AG04449 (cell line): Measurements from ENCODE around the gene AMPH.

Source experiments
- CTCF ChIA-PET: fragments of 350-600 bp; formaldehyde crosslinking; extraction: SDS; loops from one replicate; lab custom pipeline; 2021; ENCODE audit warnings: antibody characterized with exemption; lab: Yijun Ruan, JAX
- POLR2A ChIA-PET: fragments of 400-600, 350-600 bp; formaldehyde crosslinking; extraction: SDS; loops from one replicate; lab custom pipeline; 2020; ENCODE audit warnings: antibody characterized with exemption, inconsistent platforms; lab: Yijun Ruan, JAX
- DNase-seq: peaks from one replicate; pipeline ENCODE4 v3.0.0-alpha.2; 2010; ENCODE audit warnings: low read depth, low spot score
- H3K4me3 ChIP-seq: 2 replicates; pipeline ENCODE4 v1.5.1; 2011; ENCODE audit warnings: low read depth, mild to moderate bottlenecking, control low read depth, low read length
- TF ChIP-seq, protein P1 (sequence below): IDR thresholded peaks from one replicate; pipeline ENCODE4 v1.5.1; 2011; ENCODE audit warnings: mild to moderate bottlenecking, moderate library complexity, low read length, control low read depth, inconsistent platforms; ENCODE audit not compliant: insufficient read depth; ENCODE audit errors: missing control alignments

The AMPH gene

DNA sequence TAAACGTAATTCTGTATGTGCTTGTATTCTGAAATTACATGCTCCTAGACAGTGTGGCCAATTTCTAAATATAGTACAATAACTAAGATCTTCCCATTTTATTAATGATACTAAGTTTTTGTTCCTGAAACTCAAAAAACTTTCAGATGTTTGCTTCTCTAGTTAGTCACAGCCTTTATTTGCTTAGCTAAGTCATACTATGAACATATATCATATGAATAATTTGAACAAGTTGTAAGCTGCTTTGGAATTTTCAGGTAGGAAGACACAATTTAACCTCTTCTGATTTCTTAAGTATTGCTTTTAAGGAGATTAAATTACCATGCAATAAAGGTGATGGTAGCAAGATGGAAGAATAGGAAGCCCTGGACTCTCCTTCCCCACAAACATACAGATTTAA, 148.7 kb downstream of the AMPH start:
- H3K4me3 ChIP-seq: no peak overlapping the region
- CTCF ChIA-PET: interaction anchor here (0.9 kb wide), 1 partner anchor 112 kb away, joined by 3 read pairs; no protein-coding TSS in a partner anchor
- POLR2A ChIA-PET: no interaction called here

DNA sequence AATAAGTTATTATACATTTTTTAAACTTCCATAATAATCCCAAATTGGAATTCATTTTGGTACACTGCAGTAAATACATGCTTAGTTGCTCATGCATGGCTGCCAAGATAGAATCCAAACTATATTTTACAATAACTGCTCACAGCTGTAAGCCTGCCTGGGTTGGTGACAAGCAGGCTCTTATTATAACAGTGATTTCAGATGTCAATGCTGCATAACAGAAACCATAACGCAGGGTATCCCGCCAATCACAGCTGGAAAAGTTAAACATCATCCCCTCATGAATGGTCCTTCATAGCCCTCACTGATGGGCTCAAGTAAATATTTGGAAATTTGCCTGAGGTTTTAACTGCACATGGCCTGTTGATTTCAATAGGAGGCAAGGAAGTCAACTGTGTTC, 149.8 kb downstream of the AMPH start:
- no peak for DNase-seq
- ChIA-PET CTCF (no interaction called here), POLR2A (no interaction called here)

More for the DNA sequence above, 148.7 kb downstream of the AMPH start:
- DNase-seq: no peak
- TF ChIP-seq, protein P1, sequence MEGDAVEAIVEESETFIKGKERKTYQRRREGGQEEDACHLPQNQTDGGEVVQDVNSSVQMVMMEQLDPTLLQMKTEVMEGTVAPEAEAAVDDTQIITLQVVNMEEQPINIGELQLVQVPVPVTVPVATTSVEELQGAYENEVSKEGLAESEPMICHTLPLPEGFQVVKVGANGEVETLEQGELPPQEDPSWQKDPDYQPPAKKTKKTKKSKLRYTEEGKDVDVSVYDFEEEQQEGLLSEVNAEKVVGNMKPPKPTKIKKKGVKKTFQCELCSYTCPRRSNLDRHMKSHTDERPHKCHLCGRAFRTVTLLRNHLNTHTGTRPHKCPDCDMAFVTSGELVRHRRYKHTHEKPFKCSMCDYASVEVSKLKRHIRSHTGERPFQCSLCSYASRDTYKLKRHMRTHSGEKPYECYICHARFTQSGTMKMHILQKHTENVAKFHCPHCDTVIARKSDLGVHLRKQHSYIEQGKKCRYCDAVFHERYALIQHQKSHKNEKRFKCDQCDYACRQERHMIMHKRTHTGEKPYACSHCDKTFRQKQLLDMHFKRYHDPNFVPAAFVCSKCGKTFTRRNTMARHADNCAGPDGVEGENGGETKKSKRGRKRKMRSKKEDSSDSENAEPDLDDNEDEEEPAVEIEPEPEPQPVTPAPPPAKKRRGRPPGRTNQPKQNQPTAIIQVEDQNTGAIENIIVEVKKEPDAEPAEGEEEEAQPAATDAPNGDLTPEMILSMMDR: no peak

DNA sequence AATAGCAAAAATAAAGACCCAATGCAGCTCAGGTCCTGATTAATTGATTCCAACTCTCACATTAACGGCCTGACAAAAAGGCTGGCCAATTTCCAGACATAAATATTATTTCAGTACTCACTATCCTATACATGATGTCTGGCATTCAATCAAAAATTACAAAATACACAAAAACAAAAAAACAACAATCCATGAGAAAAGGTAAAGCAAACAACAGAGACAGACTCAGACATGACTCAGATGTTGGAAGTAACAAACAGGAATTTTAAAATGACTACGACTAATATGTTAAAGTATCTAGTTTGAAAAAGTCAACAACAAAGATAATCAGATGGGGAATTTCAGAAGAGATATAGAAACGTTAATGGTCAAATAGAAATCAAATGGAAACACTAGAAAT, 152.8 kb downstream of the AMPH start:
- CTCF ChIA-PET: no interaction called here
- TF ChIP-seq, protein P1: no peak
- H3K4me3 ChIP-seq: no peak overlapping the region
- no peak for DNase-seq
- POLR2A ChIA-PET: no interaction called here

More for the DNA sequence above, 149.8 kb downstream of the AMPH start:
- TF ChIP-seq, protein P1: no peak
- no peak overlapping the region for H3K4me3 ChIP-seq

DNA sequence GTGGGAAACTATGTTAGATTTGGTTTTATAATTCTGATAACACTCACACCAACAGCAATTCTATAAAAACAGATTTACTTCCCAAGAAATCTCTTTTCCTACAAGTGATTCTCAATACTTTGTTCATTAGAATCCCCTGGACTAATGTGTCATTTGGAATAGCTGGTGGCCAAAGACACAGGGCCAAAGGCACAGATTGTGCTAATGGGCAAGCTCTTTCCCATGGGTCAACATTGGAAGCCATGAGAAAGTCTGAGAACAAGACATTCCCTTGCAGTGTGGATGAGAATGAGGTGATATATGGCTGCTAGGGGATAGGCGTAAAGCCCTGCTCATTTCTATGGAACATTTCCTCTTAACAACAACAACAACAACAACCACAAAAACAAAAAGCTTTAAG, 153.8 kb downstream of the AMPH start:
- no peak for DNase-seq
- ChIA-PET CTCF (interaction anchor here (1.1 kb wide), 1 partner anchor 28 kb away, joined by 3 read pairs; no protein-coding TSS in a partner anchor), POLR2A (no interaction called here)
- H3K4me3 ChIP-seq: no peak overlapping the region
- TF ChIP-seq, protein P1: no peak

DNA sequence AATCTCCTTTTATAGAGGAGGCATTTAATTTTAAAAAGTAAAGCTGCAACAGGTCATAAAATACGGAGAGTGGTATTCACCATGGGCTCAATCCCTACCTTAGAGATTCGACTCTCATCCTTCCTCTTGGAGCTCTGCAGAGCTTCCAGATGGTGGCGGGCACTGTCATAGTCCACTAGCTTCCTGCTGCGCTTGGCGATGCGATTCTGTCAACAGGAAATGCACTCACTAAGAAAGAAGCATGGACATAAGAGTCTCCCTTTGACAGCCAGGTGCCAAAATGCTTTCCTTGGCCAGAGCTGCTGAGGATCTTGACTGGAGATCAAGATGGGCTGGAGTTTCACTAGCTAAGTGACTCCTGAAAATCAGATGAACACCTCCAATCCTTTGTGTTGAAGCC, 154.4 kb downstream of the AMPH start:
- ChIA-PET CTCF (interaction anchor here (1.1 kb wide), 1 partner anchor 27 kb away, joined by 3 read pairs; no protein-coding TSS in a partner anchor), POLR2A (no interaction called here)
- no peak for DNase-seq
- TF ChIP-seq, protein P1: no peak
- H3K4me3 ChIP-seq: no peak overlapping the region

DNA sequence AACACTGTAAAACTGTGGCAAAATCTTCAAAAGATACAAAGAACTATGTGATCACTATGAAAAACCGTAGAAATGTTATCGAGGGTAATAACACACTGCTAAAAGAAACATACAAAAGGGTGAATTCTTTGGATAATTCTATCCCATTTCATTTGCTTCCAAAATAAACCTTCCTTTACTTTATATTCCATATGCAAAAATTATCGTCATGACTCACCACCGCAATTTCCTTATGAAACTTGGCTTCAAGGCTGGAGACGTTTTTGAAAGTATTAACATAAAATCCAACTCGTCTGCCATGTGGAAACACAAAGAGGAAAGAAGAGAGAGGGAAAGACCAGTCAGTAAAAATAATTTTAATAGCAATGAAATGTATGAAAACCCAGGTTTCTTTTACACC, 165.2 kb downstream of the AMPH start:
- POLR2A ChIA-PET: no interaction called here
- CTCF ChIA-PET: interaction anchor here (1.0 kb wide), 1 partner anchor 194 kb away, joined by 3 read pairs; no protein-coding TSS in a partner anchor
- DNase-seq: no peak
- H3K4me3 ChIP-seq: no peak overlapping the region
- TF ChIP-seq, protein P1: no peak
